ENCODE results near the gene IBA57. TPM values are rescaled to one million over a fixed set of nuclear protein-coding genes. Genes with fewer than 3 reads are reported as not detected.
A peak's percentile ranks its signal among the peaks of the same experiment; 100 is the strongest.

Gene IBA57
- total and polyA plus RNA-seq, 2 of the 8 experiments (the other 6 are each of a cell fraction or from before 2014, with no cell fraction given) = 2.6 to 5.9 TPM

DNA sequence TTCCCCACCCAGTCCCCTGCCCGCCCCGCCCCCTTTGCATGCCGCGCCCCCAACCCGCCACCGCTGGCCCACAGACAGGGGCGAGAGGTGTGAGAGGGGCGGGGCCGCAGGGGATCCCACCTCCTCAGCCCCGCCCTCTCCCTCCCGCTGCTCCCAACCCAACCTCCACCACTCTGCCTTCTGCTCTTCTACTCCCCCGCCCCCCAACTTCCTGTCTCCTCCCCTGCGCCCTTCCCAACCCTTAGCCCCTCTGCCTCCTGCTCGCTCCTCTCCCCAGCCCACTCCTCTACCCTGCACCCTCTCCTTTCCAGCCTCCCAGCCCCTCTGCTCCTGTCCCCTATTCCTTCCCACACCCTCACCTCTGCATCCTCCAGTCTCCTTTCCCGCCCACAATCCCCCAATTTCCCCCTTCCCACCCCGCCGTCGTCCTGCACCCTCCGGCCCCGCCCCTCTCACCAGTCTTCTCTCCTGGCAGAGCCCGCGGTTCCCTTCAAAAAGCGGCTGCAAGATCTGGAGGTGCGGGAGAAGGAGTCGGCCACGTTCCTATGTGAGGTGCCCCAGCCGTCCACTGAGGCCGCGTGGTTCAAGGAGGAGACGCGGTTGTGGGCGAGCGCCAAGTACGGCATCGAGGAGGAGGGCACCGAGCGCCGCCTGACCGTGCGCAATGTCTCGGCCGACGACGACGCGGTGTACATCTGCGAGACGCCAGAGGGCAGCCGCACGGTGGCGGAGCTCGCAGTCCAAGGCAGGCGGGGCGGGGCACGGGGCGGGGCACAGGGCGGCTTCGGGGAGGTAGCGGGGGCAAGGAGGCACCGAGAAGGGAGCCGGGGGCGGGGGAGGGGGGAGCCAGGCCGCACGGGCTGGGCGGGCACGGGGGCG, 47.6 kb downstream of the IBA57 start (continued):
- TF ChIP-seq, protein P1, sequence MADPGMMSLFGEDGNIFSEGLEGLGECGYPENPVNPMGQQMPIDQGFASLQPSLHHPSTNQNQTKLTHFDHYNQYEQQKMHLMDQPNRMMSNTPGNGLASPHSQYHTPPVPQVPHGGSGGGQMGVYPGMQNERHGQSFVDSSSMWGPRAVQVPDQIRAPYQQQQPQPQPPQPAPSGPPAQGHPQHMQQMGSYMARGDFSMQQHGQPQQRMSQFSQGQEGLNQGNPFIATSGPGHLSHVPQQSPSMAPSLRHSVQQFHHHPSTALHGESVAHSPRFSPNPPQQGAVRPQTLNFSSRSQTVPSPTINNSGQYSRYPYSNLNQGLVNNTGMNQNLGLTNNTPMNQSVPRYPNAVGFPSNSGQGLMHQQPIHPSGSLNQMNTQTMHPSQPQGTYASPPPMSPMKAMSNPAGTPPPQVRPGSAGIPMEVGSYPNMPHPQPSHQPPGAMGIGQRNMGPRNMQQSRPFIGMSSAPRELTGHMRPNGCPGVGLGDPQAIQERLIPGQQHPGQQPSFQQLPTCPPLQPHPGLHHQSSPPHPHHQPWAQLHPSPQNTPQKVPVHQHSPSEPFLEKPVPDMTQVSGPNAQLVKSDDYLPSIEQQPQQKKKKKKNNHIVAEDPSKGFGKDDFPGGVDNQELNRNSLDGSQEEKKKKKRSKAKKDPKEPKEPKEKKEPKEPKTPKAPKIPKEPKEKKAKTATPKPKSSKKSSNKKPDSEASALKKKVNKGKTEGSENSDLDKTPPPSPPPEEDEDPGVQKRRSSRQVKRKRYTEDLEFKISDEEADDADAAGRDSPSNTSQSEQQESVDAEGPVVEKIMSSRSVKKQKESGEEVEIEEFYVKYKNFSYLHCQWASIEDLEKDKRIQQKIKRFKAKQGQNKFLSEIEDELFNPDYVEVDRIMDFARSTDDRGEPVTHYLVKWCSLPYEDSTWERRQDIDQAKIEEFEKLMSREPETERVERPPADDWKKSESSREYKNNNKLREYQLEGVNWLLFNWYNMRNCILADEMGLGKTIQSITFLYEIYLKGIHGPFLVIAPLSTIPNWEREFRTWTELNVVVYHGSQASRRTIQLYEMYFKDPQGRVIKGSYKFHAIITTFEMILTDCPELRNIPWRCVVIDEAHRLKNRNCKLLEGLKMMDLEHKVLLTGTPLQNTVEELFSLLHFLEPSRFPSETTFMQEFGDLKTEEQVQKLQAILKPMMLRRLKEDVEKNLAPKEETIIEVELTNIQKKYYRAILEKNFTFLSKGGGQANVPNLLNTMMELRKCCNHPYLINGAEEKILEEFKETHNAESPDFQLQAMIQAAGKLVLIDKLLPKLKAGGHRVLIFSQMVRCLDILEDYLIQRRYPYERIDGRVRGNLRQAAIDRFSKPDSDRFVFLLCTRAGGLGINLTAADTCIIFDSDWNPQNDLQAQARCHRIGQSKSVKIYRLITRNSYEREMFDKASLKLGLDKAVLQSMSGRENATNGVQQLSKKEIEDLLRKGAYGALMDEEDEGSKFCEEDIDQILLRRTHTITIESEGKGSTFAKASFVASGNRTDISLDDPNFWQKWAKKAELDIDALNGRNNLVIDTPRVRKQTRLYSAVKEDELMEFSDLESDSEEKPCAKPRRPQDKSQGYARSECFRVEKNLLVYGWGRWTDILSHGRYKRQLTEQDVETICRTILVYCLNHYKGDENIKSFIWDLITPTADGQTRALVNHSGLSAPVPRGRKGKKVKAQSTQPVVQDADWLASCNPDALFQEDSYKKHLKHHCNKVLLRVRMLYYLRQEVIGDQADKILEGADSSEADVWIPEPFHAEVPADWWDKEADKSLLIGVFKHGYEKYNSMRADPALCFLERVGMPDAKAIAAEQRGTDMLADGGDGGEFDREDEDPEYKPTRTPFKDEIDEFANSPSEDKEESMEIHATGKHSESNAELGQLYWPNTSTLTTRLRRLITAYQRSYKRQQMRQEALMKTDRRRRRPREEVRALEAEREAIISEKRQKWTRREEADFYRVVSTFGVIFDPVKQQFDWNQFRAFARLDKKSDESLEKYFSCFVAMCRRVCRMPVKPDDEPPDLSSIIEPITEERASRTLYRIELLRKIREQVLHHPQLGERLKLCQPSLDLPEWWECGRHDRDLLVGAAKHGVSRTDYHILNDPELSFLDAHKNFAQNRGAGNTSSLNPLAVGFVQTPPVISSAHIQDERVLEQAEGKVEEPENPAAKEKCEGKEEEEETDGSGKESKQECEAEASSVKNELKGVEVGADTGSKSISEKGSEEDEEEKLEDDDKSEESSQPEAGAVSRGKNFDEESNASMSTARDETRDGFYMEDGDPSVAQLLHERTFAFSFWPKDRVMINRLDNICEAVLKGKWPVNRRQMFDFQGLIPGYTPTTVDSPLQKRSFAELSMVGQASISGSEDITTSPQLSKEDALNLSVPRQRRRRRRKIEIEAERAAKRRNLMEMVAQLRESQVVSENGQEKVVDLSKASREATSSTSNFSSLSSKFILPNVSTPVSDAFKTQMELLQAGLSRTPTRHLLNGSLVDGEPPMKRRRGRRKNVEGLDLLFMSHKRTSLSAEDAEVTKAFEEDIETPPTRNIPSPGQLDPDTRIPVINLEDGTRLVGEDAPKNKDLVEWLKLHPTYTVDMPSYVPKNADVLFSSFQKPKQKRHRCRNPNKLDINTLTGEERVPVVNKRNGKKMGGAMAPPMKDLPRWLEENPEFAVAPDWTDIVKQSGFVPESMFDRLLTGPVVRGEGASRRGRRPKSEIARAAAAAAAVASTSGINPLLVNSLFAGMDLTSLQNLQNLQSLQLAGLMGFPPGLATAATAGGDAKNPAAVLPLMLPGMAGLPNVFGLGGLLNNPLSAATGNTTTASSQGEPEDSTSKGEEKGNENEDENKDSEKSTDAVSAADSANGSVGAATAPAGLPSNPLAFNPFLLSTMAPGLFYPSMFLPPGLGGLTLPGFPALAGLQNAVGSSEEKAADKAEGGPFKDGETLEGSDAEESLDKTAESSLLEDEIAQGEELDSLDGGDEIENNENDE (IDR thresholded peaks at IDR 0.05; ENCODE audit: insufficient replicate concordance, low read length) = no peak
- TF ChIP-seq TCF12 (IDR thresholded peaks at IDR 0.05; ENCODE audit: low read depth, low read length) (no peak), YY1 (IDR thresholded peaks at IDR 0.05; ENCODE audit: low read depth, low read length) (no peak), POU5F1 (IDR thresholded peaks at IDR 0.05; ENCODE audit: low read depth, low read length) (no peak), GABPA (IDR thresholded peaks at IDR 0.05; ENCODE audit: borderline replicate concordance, insufficient read depth, low read length) (no peak), GTF2F1 (IDR thresholded peaks at IDR 0.05; ENCODE audit: borderline replicate concordance, low read depth, low read length) (no peak), CREB1 (IDR thresholded peaks at IDR 0.05) (peak; percentile 89), SUZ12 (IDR thresholded peaks at IDR 0.05; ENCODE audit: low read length) (no peak), TEAD4 (IDR thresholded peaks at IDR 0.05; ENCODE audit: low read depth, low read length) (no peak; the same call in 1 of the 2 replicates), SP1 (IDR thresholded peaks at IDR 0.05; ENCODE audit: low read depth, low read length) (0 out of 2 replicates have a peak, but pooled peaks have one; percentile 52)
